AG04449 (cell line): ENCODE data around the gene NPC1L1.

Experiments
- CTCF ChIA-PET: fragments of 350-600 bp; formaldehyde crosslinking; extraction: SDS; loops from one replicate; lab custom pipeline; 2021; ENCODE audit warnings: antibody characterized with exemption; lab: Yijun Ruan, JAX
- POLR2A ChIA-PET: fragments of 400-600, 350-600 bp; formaldehyde crosslinking; extraction: SDS; loops from one replicate; lab custom pipeline; 2020; ENCODE audit warnings: antibody characterized with exemption, inconsistent platforms; lab: Yijun Ruan, JAX
- DNase-seq: peaks from one replicate; pipeline ENCODE4 v3.0.0-alpha.2; 2010; ENCODE audit warnings: low read depth, low spot score
- H3K4me3 ChIP-seq: 2 replicates; pipeline ENCODE4 v1.5.1; 2011; ENCODE audit warnings: low read depth, mild to moderate bottlenecking, control low read depth, low read length
- CTCF ChIP-seq: IDR thresholded peaks from one replicate; pipeline ENCODE4 v1.5.1; 2011; ENCODE audit warnings: mild to moderate bottlenecking, moderate library complexity, low read length, control low read depth, inconsistent platforms; ENCODE audit not compliant: insufficient read depth; ENCODE audit errors: missing control alignments

Gene NPC1L1

GRCh38 chr7:44534087-44534486 is 7.0 kb downstream of the NPC1L1 start:
- CTCF ChIA-PET, result interaction anchor here (0.9 to 1.9 kb wide), 10 partner anchors 9 to 47 kb away, joined by 3 to 11 read pairs (median 4); no protein-coding TSS in a partner anchor
- no peak for DNase-seq
- POLR2A ChIA-PET, result no interaction called here
- no peak for TF ChIP-seq CTCF
- H3K4me3 ChIP-seq, result no peak overlapping the region

GRCh38 chr7:44533301-44534055 is 7.7 kb downstream of the NPC1L1 start:
- ChIA-PET CTCF (interaction anchor here (1.3 to 1.9 kb wide), 5 partner anchors 10 to 44 kb away, joined by 4 to 11 read pairs (median 8); no protein-coding TSS in a partner anchor), POLR2A (no interaction called here)

GRCh38 chr7:44531421-44532380 is 9.4 kb downstream of the NPC1L1 start:
- ChIA-PET POLR2A (interaction anchor here (0.5 kb wide), 1 partner anchor 159 kb away, joined by 4 read pairs; no protein-coding TSS in a partner anchor), CTCF (no interaction called here)
- no peak for TF ChIP-seq CTCF
- no peak overlapping the region for H3K4me3 ChIP-seq
- no peak for DNase-seq

More at GRCh38 chr7:44533301-44534055, 7.7 kb downstream of the NPC1L1 start:
- no peak for DNase-seq
- no peak for TF ChIP-seq CTCF
- H3K4me3 ChIP-seq, result no peak overlapping the region

- ChIA-PET CTCF (no interaction called here), POLR2A (no interaction called here)
These were observed 10.1 kb downstream of the NPC1L1 start for GRCh38 chr7:44530990-44531389.

GRCh38 chr7:44524811-44525388 is 16.2 kb downstream of the NPC1L1 start:
- H3K4me3 ChIP-seq, result no peak overlapping the region
- POLR2A ChIA-PET, result no interaction called here
- TF ChIP-seq CTCF, result no peak
- DNase-seq, result no peak
- CTCF ChIA-PET, result interaction anchor here (1.3 to 1.8 kb wide), 2 partner anchors 33 to 39 kb away, joined by 3 to 4 read pairs; no protein-coding TSS in a partner anchor

More at GRCh38 chr7:44530990-44531389, 10.1 kb downstream of the NPC1L1 start:
- no peak overlapping the region for H3K4me3 ChIP-seq
- no peak for TF ChIP-seq CTCF
- DNase-seq, result no peak

- no peak for TF ChIP-seq CTCF
- no peak for DNase-seq
- H3K4me3 ChIP-seq, result no peak overlapping the region
- POLR2A ChIA-PET, result no interaction called here
- CTCF ChIA-PET, result no interaction called here
These were observed 18.8 kb downstream of the NPC1L1 start for GRCh38 chr7:44522315-44522714.
